Stimulated activated CD4-positive, alpha-beta T cell treated with anti-CD3 and anti-CD28 coated beads, TNF-alpha, amount 100 ng/mL, for 4 hours (primary cell): ENCODE measurements around the gene GPR17.

ENCODE experiments used
- DNase-seq, 3 experiments: peaks; one replicate each; pipeline ENCODE4 v3.0.0-alpha.2; 2020; ENCODE audit warnings: low read depth in 3 of 3

Gene GPR17

GRCh38 chr2:127629637-127630036 is 16.3 kb upstream of the GPR17 start:
- DNase-seq: no peak

GRCh38 chr2:127630096-127630863 is 15.7 kb upstream of the GPR17 start:
- DNase-seq: no peak

- no peak for DNase-seq
These were observed 15.0 kb upstream of the GPR17 start for GRCh38 chr2:127630864-127631540.

GRCh38 chr2:127631541-127631996 is 14.4 kb upstream of the GPR17 start:
- no peak for DNase-seq

GRCh38 chr2:127631997-127632581 is 13.9 kb upstream of the GPR17 start:
- no peak for DNase-seq

GRCh38 chr2:127632592-127633489 is 13.1 kb upstream of the GPR17 start:
- no peak for DNase-seq

GRCh38 chr2:127633556-127634065 is 12.3 kb upstream of the GPR17 start:
- DNase-seq: no peak

- DNase-seq: no peak
These were observed 11.8 kb upstream of the GPR17 start for GRCh38 chr2:127634066-127634617.

GRCh38 chr2:127634626-127635379 is 11.2 kb upstream of the GPR17 start:
- no peak for DNase-seq

GRCh38 chr2:127635380-127636237 is 10.3 kb upstream of the GPR17 start:
- no peak for DNase-seq

- no peak for DNase-seq
These were observed 9.4 kb upstream of the GPR17 start for GRCh38 chr2:127636248-127637235.

- DNase-seq: no peak
These were observed 8.7 kb upstream of the GPR17 start for GRCh38 chr2:127637236-127637630.

- DNase-seq: no peak
These were observed 8.2 kb upstream of the GPR17 start for GRCh38 chr2:127637725-127638252.

- DNase-seq: no peak
These were observed 7.4 kb upstream of the GPR17 start for GRCh38 chr2:127638361-127639110.

- DNase-seq: no peak
These were observed 6.9 kb upstream of the GPR17 start for GRCh38 chr2:127639111-127639474.

GRCh38 chr2:127640082-127641072 is 5.6 kb upstream of the GPR17 start:
- no peak for DNase-seq
